ENCODE results near the gene PRKN. TPM values are rescaled to one million over a fixed set of nuclear protein-coding genes. Genes with fewer than 3 reads are reported as not detected.

The PRKN gene
- total and polyA plus RNA-seq, 2 experiments from 2014 or later = 1.2 to 2.3 TPM

DNA sequence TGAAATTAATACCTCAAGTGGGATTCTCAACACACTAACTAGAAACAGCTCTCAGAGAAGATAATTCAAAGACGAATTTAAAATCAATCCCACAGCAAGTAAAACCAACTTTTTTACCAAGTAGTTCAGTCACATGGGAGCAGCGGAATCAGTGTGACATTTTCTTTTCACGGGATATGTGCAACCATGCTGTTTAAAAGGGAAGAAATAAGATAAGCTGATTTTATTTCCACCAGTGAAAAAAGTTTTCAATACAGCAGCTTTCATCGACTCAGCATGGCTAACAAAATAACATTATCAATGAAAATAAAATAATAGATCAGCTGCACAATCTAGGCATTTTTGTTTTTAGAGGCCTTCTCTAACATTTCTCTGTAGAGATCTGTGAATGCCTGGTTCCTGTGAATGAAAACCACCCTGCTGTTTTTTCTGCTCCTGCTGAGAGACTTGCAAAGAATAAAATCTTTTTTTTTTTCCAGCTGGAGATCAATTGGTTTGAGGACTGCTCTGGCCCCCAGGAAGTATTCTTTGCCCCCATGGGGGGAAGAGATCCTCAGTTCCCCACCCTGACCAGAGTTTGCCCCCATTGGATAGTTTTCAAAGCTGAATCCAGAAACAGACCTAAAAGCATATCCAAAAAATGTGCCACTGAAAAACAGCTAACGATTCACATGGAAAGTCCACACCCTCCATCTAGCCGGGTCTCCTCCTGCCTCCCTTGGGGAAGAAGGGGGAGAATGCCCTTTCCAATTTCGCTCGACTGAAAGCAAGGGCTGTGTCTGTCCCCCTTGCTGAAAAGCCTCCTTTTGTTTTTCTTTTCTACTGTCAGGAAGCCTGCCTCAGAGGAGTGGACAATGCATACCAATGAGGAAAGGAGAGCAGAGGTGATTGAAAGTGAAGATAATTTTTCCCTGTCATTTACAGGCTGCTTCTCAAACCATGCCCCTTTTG lies 317.6 kb downstream of the PRKN start:
- no peaks in the 10 kb centered on the region for H4K20me1 ChIP-seq (ENCODE audit: insufficient read depth)
- H3K4me2 ChIP-seq (ENCODE audit: unreplicated experiment) = no peak overlapping the region
- no peaks in the 10 kb centered on the region for H3K4me1 ChIP-seq (ENCODE audit: insufficient read depth)
- no peak for DNase-seq
- H3K9me2 ChIP-seq (ENCODE audit: insufficient read depth) = no peaks in the 10 kb centered on the region
- H3K36me3 ChIP-seq (ENCODE audit: low read depth) = no peaks in the 10 kb centered on the region
- 22 to 25% methylated on average over 8 of the region's 8 CpGs for WGBS, 2 experiments (ENCODE audit: low coverage in 1 of 2, low lambda C conversion rate in 2 of 2, missing lambda C conversion rate in 2 of 2)
- H3K9me3 ChIP-seq (ENCODE audit: low read depth) = no peaks in the 10 kb centered on the region
- no peaks in the 10 kb centered on the region for H3F3A ChIP-seq (ENCODE audit: insufficient read depth)
- H3K79me2 ChIP-seq (ENCODE audit: insufficient read depth) = no peaks in the 10 kb centered on the region
- no peak overlapping the region for H3K4me3 ChIP-seq
- TF ChIP-seq EZH2 (IDR thresholded peaks at IDR 0.05; ENCODE audit: insufficient read depth, poor library complexity, severe bottlenecking) (no peak), EZH2phosphoT487 (IDR thresholded peaks at IDR 0.05; ENCODE audit: insufficient read depth, low read depth) (no peak)
- no peak overlapping the region for H2AFZ ChIP-seq
- H3K27ac ChIP-seq = no peak overlapping the region
- no peaks in the 10 kb centered on the region for H3K27me3 ChIP-seq (replicated peaks; ENCODE audit: insufficient read depth)
- H3K9ac ChIP-seq = no peak overlapping the region
- in situ Hi-C loops (cut with MboI) = no loop called here

GRCh38 chr6:162408826-162409535 lies 318.6 kb downstream of the PRKN start:
- in situ Hi-C loops (cut with MboI) = no loop called here
- WGBS, 2 experiments (ENCODE audit: low coverage in 1 of 2, low lambda C conversion rate in 2 of 2, missing lambda C conversion rate in 2 of 2) = 38% methylated on average over 3 to 5 of the region's 5 CpGs
- H3K4me1 ChIP-seq (ENCODE audit: insufficient read depth) = no peaks in the 10 kb centered on the region
- no peak overlapping the region for H3K4me2 ChIP-seq (ENCODE audit: unreplicated experiment)
- H3K27me3 ChIP-seq (replicated peaks; ENCODE audit: insufficient read depth) = no peaks in the 10 kb centered on the region
- H3K9me2 ChIP-seq (ENCODE audit: insufficient read depth) = no peaks in the 10 kb centered on the region
- H3K27ac ChIP-seq = no peak overlapping the region
- H3K4me3 ChIP-seq = no peak overlapping the region
- TF ChIP-seq EZH2phosphoT487 (IDR thresholded peaks at IDR 0.05; ENCODE audit: insufficient read depth, low read depth) (no peak), EZH2 (IDR thresholded peaks at IDR 0.05; ENCODE audit: insufficient read depth, poor library complexity, severe bottlenecking) (no peak)
- DNase-seq = no peak
- no peak overlapping the region for H3K9ac ChIP-seq
- no peaks in the 10 kb centered on the region for H3K79me2 ChIP-seq (ENCODE audit: insufficient read depth)
- no peaks in the 10 kb centered on the region for H3K9me3 ChIP-seq (ENCODE audit: low read depth)
- no peaks in the 10 kb centered on the region for H3F3A ChIP-seq (ENCODE audit: insufficient read depth)
- H4K20me1 ChIP-seq (ENCODE audit: insufficient read depth) = no peaks in the 10 kb centered on the region
- no peaks in the 10 kb centered on the region for H3K36me3 ChIP-seq (ENCODE audit: low read depth)
- no peak overlapping the region for H2AFZ ChIP-seq

DNA sequence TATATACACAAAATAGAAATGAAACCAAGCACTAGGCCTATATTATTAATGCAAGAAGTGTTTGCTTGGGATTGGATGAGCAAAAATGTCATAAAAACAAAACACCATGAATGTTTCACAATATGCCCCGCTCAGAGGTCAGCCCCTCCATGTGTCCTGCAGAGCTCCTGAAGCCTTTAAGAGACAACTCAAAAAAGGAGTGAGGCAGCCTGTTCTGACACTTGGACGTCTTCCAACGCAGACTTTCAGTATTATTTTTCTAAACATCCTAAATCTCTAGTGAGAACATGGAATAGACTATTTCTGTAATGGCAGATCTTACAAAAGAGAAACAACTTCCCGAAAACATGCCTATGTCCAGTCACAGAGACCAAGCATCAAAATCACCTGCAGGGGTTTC lies 322.6 kb downstream of the PRKN start:
- no peak for TF ChIP-seq EZH2 (IDR thresholded peaks at IDR 0.05; ENCODE audit: insufficient read depth, poor library complexity, severe bottlenecking)
- TF ChIP-seq EZH2phosphoT487 (IDR thresholded peaks at IDR 0.05; ENCODE audit: insufficient read depth, low read depth) = no peak
- no peaks in the 10 kb centered on the region for H3K9me3 ChIP-seq (ENCODE audit: low read depth)
- H3K9ac ChIP-seq = no peak overlapping the region
- no peaks in the 10 kb centered on the region for H4K20me1 ChIP-seq (ENCODE audit: insufficient read depth)
- H3K4me3 ChIP-seq = no peak overlapping the region
- H3K27ac ChIP-seq = no peak overlapping the region
- WGBS, 2 experiments (ENCODE audit: low coverage in 1 of 2, low lambda C conversion rate in 2 of 2, missing lambda C conversion rate in 2 of 2) = 28 to 32% methylated on average over 4 of the region's 4 CpGs
- DNase-seq = no peak
- H2AFZ ChIP-seq = no peak overlapping the region
- no peaks in the 10 kb centered on the region for H3F3A ChIP-seq (ENCODE audit: insufficient read depth)
- H3K9me2 ChIP-seq (ENCODE audit: insufficient read depth) = no peaks in the 10 kb centered on the region
- no peaks in the 10 kb centered on the region for H3K79me2 ChIP-seq (ENCODE audit: insufficient read depth)
- H3K36me3 ChIP-seq (ENCODE audit: low read depth) = no peaks in the 10 kb centered on the region
- no peaks in the 10 kb centered on the region for H3K4me1 ChIP-seq (ENCODE audit: insufficient read depth)
- no peak overlapping the region for H3K4me2 ChIP-seq (ENCODE audit: unreplicated experiment)
- no peaks in the 10 kb centered on the region for H3K27me3 ChIP-seq (replicated peaks; ENCODE audit: insufficient read depth)
- in situ Hi-C loops (cut with MboI) = no loop called here

GRCh38 chr6:162403031-162403430 lies 324.5 kb downstream of the PRKN start:
- Histone ChIP-seq H3K27ac (no peak overlapping the region), H3K4me2 (ENCODE audit: unreplicated experiment) (no peak overlapping the region), H3K9me3 (ENCODE audit: low read depth) (no peaks in the 10 kb centered on the region), H3K4me3 (no peak overlapping the region), H2AFZ (no peak overlapping the region), H4K20me1 (ENCODE audit: insufficient read depth) (no peaks in the 10 kb centered on the region), H3K79me2 (ENCODE audit: insufficient read depth) (no peaks in the 10 kb centered on the region), H3K9me2 (ENCODE audit: insufficient read depth) (no peaks in the 10 kb centered on the region), H3K9ac (no peak overlapping the region), H3K27me3 (replicated peaks; ENCODE audit: insufficient read depth) (no peaks in the 10 kb centered on the region), H3K36me3 (ENCODE audit: low read depth) (no peaks in the 10 kb centered on the region), H3K4me1 (ENCODE audit: insufficient read depth) (no peaks in the 10 kb centered on the region), H3F3A (ENCODE audit: insufficient read depth) (no peaks in the 10 kb centered on the region)
- DNase-seq = no peak
- TF ChIP-seq EZH2phosphoT487 (IDR thresholded peaks at IDR 0.05; ENCODE audit: insufficient read depth, low read depth) (no peak), EZH2 (IDR thresholded peaks at IDR 0.05; ENCODE audit: insufficient read depth, poor library complexity, severe bottlenecking) (no peak)
- in situ Hi-C loops (cut with MboI) = no loop called here
- 72 to 77% methylated on average over 11 of the region's 11 CpGs for WGBS, 2 experiments (ENCODE audit: low coverage in 1 of 2, low lambda C conversion rate in 2 of 2, missing lambda C conversion rate in 2 of 2)
